Neural progenitor cell (in vitro differentiated cells): Measurements from ENCODE around the gene SLC10A7. TPM values are rescaled to one million over a fixed set of nuclear protein-coding genes. Genes with fewer than 3 reads are reported as not detected.

Experiments
- DNase-seq: peaks from one replicate; pipeline ENCODE4 v3.0.0-alpha.2; 2016; ENCODE audit warnings: low spot score
- H2AFZ ChIP-seq: fragments of 200-600 bp; sonication (generic); replicated peaks from 2 replicates; pipeline ENCODE4 v1.6.1; 2016; ENCODE audit warnings: antibody characterized with exemption
- H3F3A ChIP-seq: fragments of 200-600 bp; sonication (generic); 2 replicates; pipeline ENCODE4 v1.6.1; 2016; ENCODE audit warnings: antibody characterized with exemption, low read depth
- H3K27ac ChIP-seq: fragments of 200-600 bp; sonication (generic); 2 replicates; pipeline ENCODE4 v1.5.1; 2016; ENCODE audit warnings: mild to moderate bottlenecking
- H3K27me3 ChIP-seq: fragments of 200-600 bp; sonication (generic); 2 replicates; pipeline ENCODE4 v1.6.1; 2016; ENCODE audit warnings: mild to moderate bottlenecking, moderate library complexity
- H3K36me3 ChIP-seq: fragments of 200-600 bp; sonication (generic); 2 replicates; pipeline ENCODE4 v1.5.1; 2016
- H3K4me1 ChIP-seq: fragments of 200-600 bp; sonication (generic); 2 replicates; pipeline ENCODE4 v1.6.1; 2016; ENCODE audit warnings: mixed run types
- H3K4me2 ChIP-seq: fragments of 200-600 bp; sonication (generic); 2 replicates; pipeline ENCODE4 v1.6.1; 2016
- H3K4me3 ChIP-seq: fragments of 200-600 bp; sonication (generic); 2 replicates; pipeline ENCODE4 v1.5.1; 2016
- H3K79me2 ChIP-seq: fragments of 200-600 bp; sonication (generic); 2 replicates; pipeline ENCODE4 v1.6.1; 2016; ENCODE audit warnings: low read depth
- H3K9ac ChIP-seq: fragments of 200-600 bp; sonication (generic); 2 replicates; pipeline ENCODE4 v1.6.1; 2016
- H3K9me3 ChIP-seq: fragments of 200-600 bp; sonication (generic); 2 replicates; pipeline ENCODE4 v1.5.1; 2016; ENCODE audit warnings: low read depth
- H4K20me1 ChIP-seq: fragments of 200-600 bp; sonication (generic); 2 replicates; pipeline ENCODE4 v1.6.1; 2016; ENCODE audit warnings: low read depth
- H3K27ac Mint-ChIP-seq: 3 replicates; pipeline ENCODE4 v1.8.0; 2021; ENCODE audit warnings: mixed read lengths
- H3K27me3 Mint-ChIP-seq: 2 replicates; pipeline ENCODE4 v1.8.0; 2022; ENCODE audit warnings: low read depth, mild to moderate bottlenecking, inconsistent platforms, moderate library complexity, mixed read lengths; ENCODE audit not compliant: insufficient read depth
- H3K36me3 Mint-ChIP-seq: 3 replicates; pipeline ENCODE4 v1.8.0; 2021; ENCODE audit warnings: mixed read lengths
- H3K4me1 Mint-ChIP-seq: 3 replicates; pipeline ENCODE4 v1.8.0; 2021; ENCODE audit warnings: mixed read lengths
- H3K4me3 Mint-ChIP-seq: 3 replicates; pipeline ENCODE4 v1.8.0; 2021; ENCODE audit warnings: mild to moderate bottlenecking, moderate library complexity, mixed read lengths
- H3K9me3 Mint-ChIP-seq: 3 replicates; pipeline ENCODE4 v1.8.0; 2020; ENCODE audit warnings: mixed read lengths
- EZH2 ChIP-seq: fragments of 200-600 bp; sonication (generic); IDR thresholded peaks from 2 replicates; pipeline ENCODE4 v1.6.1; 2017; ENCODE audit warnings: antibody characterized with exemption, mild to moderate bottlenecking, moderate library complexity
- EZH2phosphoT487 ChIP-seq: fragments of 200-600 bp; sonication (generic); IDR thresholded peaks from 2 replicates; pipeline ENCODE4 v1.6.1; 2017; ENCODE audit warnings: antibody characterized with exemption
- total RNA-seq: library from RNA; depleted of rRNA; stranded (reverse); fragments of >200 nt; gene quantifications from 2 replicates; pipeline ENCODE4 v1.2.3, GENCODE V29; 2015; ENCODE audit warnings: low replicate concordance
- TF ChIP-seq, protein P1 (sequence below): fragments of 200-600 bp; sonication (generic); IDR thresholded peaks from 2 replicates; pipeline ENCODE4 v1.5.1; 2017; ENCODE audit warnings: antibody characterized with exemption, mild to moderate bottlenecking

SLC10A7 gene
- total RNA-seq, 1 donor from 2014 or later: 9.9 TPM

DNA sequence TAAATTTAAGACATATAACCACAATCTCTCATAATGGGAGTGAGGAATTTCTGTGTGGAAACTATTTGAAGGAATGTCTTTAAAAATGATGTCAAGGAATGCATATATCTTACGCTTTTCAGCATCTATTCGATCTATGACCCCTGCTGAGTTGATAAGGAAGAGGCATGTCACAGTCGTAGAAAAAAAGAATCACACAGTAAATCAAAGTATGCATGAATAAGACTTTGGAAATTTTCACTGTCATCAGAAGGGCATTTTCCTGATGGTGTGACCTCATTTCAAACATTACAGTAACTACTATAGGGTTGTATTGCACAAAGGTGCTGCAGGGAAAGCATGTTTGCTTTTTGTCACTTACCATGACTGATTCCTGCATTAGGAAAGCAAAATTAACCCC, 265.9 kb downstream of the SLC10A7 start:
- no peaks in the 10 kb centered on the region for H3K36me3 Mint-ChIP-seq
- H3K27me3 Mint-ChIP-seq: no peaks in the 10 kb centered on the region
- no peaks in the 10 kb centered on the region for H3K4me1 ChIP-seq
- TF ChIP-seq, protein P1, sequence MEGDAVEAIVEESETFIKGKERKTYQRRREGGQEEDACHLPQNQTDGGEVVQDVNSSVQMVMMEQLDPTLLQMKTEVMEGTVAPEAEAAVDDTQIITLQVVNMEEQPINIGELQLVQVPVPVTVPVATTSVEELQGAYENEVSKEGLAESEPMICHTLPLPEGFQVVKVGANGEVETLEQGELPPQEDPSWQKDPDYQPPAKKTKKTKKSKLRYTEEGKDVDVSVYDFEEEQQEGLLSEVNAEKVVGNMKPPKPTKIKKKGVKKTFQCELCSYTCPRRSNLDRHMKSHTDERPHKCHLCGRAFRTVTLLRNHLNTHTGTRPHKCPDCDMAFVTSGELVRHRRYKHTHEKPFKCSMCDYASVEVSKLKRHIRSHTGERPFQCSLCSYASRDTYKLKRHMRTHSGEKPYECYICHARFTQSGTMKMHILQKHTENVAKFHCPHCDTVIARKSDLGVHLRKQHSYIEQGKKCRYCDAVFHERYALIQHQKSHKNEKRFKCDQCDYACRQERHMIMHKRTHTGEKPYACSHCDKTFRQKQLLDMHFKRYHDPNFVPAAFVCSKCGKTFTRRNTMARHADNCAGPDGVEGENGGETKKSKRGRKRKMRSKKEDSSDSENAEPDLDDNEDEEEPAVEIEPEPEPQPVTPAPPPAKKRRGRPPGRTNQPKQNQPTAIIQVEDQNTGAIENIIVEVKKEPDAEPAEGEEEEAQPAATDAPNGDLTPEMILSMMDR: no peak
- no peak for TF ChIP-seq EZH2phosphoT487
- TF ChIP-seq EZH2: no peak
- no peak overlapping the region for H3K27ac Mint-ChIP-seq
- no peak overlapping the region for H3K4me3 ChIP-seq
- H3K27me3 ChIP-seq: no peaks in the 10 kb centered on the region
- no peak overlapping the region for H3K27ac ChIP-seq
- H3K4me2 ChIP-seq: no peak overlapping the region
- H3K36me3 ChIP-seq: no peaks in the 10 kb centered on the region
- H3K9ac ChIP-seq: no peak overlapping the region
- no peak overlapping the region for H3K4me3 Mint-ChIP-seq
- H2AFZ ChIP-seq: no peak overlapping the region
- no peaks in the 10 kb centered on the region for H4K20me1 ChIP-seq
- no peak for DNase-seq
- H3K4me1 Mint-ChIP-seq: no peaks in the 10 kb centered on the region
- no peaks in the 10 kb centered on the region for H3K9me3 ChIP-seq
- H3K79me2 ChIP-seq: no peaks in the 10 kb centered on the region
- H3F3A ChIP-seq: no peaks in the 10 kb centered on the region
- no peaks in the 10 kb centered on the region for H3K9me3 Mint-ChIP-seq

DNA sequence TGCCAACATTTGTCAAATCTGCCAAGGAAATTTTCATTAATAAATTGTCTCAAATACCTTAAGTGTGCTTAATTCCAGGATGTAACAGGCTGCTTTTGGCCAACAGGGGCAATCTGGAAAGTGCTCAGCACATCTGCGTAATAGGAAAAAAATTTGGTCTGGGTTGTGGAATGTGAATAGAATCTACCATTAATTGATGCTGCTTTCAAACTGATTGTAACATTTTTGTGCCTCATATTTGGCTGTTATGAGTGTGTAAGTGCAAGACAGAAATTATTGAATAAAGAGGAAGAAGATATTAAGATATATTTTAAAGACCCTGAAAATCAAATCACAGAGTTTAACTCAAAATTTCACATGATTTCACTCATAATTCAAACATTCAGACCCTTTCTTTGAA, 266.3 kb downstream of the SLC10A7 start:
- Histone ChIP-seq H3K27ac (no peak overlapping the region), H3K4me3 (no peak overlapping the region), H3K79me2 (no peaks in the 10 kb centered on the region), H2AFZ (no peak overlapping the region), H3K9me3 (no peaks in the 10 kb centered on the region), H3K4me1 (no peaks in the 10 kb centered on the region), H3K9ac (no peak overlapping the region), H3F3A (no peaks in the 10 kb centered on the region), H3K4me2 (no peak overlapping the region), H3K36me3 (no peaks in the 10 kb centered on the region), H4K20me1 (no peaks in the 10 kb centered on the region), H3K27me3 (no peaks in the 10 kb centered on the region)
- Mint-ChIP-seq H3K27me3 (no peaks in the 10 kb centered on the region), H3K27ac (no peak overlapping the region), H3K36me3 (no peaks in the 10 kb centered on the region), H3K4me3 (no peak overlapping the region), H3K4me1 (no peaks in the 10 kb centered on the region), H3K9me3 (no peaks in the 10 kb centered on the region)
- TF ChIP-seq EZH2phosphoT487 (no peak), EZH2 (no peak)
- TF ChIP-seq, protein P1: no peak
- no peak for DNase-seq

- Histone ChIP-seq H3K27me3 (no peaks in the 10 kb centered on the region), H3K79me2 (no peaks in the 10 kb centered on the region), H3K27ac (no peak overlapping the region), H3K36me3 (no peaks in the 10 kb centered on the region), H2AFZ (no peak overlapping the region), H3K4me1 (no peaks in the 10 kb centered on the region), H3K9me3 (no peaks in the 10 kb centered on the region), H3K4me3 (no peak overlapping the region), H4K20me1 (no peaks in the 10 kb centered on the region), H3F3A (no peaks in the 10 kb centered on the region), H3K9ac (no peak overlapping the region), H3K4me2 (no peak overlapping the region)
- TF ChIP-seq, protein P1: no peak
- no peak for TF ChIP-seq EZH2
- no peak for TF ChIP-seq EZH2phosphoT487
- H3K9me3 Mint-ChIP-seq: no peaks in the 10 kb centered on the region
- no peak overlapping the region for H3K27ac Mint-ChIP-seq
- H3K27me3 Mint-ChIP-seq: no peaks in the 10 kb centered on the region
- H3K4me1 Mint-ChIP-seq: no peaks in the 10 kb centered on the region
- no peak for DNase-seq
- H3K4me3 Mint-ChIP-seq: no peak overlapping the region
- no peaks in the 10 kb centered on the region for H3K36me3 Mint-ChIP-seq
Measured at GRCh38 chr4:146252969-146253611, 268.6 kb downstream of the SLC10A7 start.
